NCI-H1436 treated with DMSO at 0.1 percent for 48 hours (cell line): ENCODE measurements around the gene RTN4RL2.

Source experiments
- DNase-seq: peaks from one replicate; lab custom pipeline; 2025; lab: John Stamatoyannopoulos, UW

RTN4RL2 gene

DNA sequence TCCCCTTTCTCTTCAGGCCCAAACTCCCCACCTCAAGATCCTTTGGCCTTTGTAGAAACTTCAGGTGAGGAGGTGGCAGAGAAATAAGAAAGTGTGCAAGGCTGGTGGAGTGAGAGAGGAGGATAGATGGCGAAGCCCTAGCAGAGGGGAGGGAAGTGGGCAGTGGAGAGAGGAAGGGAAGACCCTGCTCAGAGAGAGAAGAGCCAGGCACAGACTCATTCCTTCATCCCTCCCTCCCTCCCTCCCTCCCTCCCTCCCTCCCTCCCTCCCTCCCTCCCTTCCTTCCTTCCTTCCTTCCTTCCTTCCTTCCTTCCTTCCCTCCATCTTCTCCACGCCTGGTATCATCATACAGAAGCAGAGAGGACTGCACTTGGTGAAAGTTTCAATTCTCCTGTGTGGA, 21.0 kb downstream of the RTN4RL2 start:
- DNase-seq: no peak

DNA sequence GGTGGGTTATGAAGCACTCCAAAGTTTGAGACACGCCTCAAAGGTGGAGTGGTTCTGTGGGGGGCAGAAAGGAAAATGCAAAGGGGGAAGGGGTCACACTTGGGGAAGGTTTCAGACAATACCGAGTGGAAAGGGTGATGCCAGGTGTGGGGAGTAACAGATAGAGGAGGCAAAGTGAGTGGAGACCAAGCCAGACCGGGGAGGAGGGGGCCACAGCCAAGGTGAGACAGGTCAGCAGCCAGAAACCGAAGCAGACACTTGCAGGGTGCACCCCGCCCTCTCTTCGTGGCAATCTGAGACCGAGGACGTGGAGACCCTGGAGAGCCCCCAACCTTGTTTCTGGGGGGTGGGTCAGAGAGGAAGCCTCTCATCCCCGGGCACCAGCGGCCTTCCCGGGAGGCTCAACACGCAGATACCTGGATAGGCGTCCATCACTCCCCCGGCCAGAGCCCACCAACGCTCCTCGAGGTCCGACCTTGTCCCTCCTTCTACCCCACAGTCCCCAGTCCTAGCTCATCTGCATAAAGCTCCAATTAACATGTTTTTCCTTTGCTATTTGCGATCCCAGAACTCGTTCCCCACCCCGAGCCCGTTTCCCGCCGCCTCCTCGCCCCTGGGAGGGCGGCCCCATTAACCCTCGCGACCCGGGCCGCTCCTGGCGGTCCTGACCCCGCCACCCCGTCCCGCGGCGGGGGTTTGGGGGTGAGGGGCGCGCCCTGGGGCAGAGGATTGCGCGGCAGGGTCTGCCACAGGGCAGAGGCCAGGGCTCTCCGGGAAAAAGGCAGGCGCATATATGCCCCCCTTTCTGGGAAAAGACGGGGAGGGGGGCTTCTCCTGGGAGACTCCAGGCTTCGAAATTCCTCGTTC, 21.8 kb downstream of the RTN4RL2 start:
- DNase-seq: no peak

DNA sequence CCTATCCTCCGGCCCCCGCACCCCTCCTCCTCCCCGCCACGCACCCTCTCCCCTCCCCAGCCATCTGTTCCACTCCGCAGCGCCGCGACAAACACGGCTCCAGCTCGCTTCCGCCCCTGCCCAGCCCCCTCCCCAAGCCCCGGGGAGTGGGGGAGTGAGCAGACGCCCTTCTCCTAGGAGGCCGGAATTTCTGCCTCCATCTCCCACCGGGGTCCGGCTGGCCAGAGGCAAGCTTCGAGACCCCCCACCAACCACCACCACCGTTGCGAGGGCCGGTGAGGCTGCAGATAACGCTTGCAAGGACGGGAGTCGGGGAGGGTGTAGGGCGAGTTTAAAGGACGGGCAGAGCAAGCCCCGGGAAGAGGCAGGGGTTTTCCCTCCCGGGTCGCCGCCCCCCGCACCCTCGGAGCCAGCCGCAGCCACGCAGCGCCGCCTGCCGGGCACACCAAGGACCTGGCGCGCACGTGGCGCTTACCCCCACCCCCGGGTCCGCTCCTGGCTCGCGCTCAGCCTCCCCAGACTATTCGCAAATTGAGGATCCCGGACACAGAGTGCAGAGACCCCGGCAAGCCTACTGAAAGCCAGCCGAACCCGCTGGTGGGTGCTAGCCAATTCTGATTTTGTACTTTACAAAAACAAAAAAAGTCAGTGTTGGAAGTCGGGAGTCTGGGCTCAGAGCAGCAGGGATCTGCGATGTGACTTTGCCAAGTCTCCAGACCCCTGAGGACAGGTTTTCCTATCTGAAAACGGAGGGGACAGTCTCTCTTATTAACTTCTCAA, 22.6 kb downstream of the RTN4RL2 start:
- DNase-seq: no peak

DNA sequence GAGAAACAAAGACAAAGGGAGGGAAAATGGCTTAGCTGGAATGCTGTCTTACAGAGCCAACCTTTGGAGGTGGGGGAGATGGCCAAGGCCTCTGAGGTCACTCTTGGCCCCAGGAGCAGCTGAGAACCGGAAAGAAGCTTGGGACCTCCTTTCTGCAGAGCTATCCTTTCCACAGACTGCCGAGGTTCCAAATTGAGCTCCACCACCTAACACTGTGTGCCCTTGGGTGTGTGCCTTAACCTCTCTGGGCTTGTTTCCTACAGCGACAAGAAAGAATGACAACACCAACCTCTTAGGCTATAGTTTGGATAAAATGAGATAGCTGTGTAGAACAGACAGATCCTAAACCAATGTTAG, 23.2 kb downstream of the RTN4RL2 start:
- DNase-seq: no peak

DNA sequence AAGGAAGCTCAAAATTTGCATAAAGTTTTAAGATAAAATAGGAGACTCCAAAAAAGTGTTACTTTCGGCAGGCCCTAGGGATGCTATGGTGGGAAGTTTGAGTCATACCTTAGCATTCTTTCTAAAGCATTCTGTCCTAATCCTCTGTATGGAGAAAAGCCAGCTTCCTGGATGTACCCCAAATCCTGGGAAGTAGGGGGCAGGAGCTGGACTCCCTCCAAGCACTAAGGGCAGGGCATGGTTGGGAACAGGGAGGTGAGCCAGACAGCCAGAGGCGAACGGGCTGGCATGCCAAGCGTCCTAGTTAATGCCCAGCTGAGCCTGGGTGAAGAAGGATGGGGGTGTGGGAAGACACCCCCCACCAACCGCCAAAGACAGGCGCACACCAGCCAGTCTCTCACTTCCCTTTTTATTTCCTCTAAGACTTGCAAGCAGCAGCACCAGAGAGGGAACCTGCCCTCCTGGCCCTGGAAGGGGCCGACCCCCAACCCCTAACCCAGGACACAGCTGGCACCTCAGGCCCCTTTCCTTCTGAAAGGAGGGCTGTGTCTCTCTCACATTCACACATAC, 23.9 kb downstream of the RTN4RL2 start:
- DNase-seq: no peak

DNA sequence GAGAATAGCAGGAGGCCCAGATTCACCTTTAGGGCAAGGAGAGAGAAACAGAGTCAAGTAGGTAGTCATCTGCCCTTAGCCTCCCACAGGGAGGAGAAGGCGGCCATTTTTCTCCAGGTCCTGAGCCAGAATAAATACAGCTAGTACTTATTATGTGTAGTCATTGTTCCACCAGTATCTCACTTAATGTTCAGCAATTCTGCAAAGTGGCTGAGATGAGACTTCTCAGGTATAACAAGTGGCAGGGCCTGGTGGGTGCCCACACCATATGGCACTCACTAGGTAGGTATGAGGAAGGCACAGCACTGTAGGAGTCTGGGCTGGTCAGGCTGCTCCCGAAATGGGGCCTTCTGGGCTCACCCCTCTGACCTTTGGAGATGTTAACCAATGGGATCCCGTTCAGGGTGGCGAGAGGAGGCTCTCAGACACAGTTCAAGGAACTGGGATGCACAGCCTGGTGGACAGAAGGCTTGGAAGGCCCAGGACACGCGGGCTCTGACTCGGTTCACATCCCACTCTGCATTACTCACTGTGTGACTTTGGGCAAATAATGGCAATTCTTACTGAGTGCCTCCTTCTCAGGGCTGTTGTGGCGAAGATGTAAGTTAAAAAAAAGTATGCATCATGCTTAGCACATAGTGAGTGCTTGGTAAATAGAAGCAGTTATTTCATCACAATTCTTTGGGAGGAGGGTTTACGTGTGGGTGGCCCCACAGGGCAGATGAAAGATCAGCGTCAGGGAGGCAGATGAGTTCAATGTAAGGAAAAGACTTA, 25.1 kb downstream of the RTN4RL2 start:
- no peak for DNase-seq

DNA sequence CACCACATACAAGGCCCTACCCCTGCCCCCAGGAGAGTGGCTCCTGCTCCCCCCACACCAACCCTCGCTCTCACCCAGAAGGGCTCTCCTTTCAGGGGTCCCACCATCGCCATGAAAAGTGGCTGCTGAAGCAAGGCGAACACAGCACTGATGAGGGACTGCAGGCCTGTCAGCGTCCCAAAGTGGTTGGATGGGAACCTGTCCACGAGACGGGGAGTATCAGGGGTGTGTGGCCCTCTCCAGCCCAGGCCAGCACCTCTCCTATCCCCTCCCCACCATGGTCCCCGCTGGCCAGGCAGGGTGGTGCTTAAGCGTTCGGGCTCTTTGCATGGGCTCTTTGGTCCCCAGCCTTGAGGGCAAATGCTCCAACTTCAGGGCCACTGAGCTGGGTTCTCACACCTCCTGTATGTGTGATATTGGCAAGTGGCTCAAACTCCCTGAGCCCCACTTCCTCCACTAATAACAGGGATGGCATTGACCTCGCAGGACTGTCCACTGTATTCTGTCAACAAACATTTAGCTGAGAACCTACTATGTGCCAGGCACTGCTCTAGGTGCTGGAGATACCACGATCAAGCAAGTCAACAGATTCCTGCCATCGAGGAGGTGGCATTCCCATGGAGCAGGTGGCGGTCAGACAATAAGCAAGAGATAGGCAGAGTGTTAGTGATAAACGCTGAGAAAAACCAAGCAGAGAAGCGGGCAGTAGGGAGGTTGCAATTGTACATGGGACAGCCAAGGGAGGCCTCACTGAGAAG, 26.9 kb downstream of the RTN4RL2 start:
- no peak for DNase-seq

DNA sequence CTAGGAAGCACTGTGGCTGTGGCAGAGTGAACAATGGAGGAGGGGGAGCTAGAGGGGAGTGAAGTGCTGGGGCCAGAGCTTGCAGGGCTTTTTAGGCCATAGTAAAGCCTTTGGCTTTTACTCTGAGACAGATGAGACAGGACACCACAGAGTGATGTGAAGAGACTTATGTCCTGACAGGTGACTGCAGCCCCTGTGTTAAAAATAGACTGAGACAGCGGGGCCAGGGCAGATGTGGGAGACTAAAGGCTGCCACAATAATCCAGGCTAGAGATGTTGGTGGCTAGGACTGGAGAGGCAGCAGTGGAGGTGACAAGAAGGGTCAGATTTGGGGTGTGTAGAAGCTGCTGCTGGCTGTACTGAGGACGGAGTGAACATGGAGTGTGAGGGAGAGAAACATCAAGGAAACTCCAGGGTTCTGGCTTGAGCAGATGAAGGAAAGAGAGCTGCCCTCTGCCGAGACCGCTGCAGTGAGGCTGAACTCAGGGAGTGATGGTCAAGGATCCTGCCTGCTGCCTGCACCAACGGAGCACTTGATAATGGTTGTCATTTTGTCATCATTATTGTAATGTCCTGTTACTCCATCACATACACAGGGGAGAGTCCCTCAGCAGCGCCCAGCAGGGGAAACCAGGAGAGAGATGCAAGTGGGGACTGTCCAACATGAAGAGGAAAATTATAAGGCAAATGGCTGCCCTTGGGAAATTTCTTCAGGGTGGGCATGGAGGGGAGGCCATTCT, 27.8 kb downstream of the RTN4RL2 start:
- no peak for DNase-seq

DNA sequence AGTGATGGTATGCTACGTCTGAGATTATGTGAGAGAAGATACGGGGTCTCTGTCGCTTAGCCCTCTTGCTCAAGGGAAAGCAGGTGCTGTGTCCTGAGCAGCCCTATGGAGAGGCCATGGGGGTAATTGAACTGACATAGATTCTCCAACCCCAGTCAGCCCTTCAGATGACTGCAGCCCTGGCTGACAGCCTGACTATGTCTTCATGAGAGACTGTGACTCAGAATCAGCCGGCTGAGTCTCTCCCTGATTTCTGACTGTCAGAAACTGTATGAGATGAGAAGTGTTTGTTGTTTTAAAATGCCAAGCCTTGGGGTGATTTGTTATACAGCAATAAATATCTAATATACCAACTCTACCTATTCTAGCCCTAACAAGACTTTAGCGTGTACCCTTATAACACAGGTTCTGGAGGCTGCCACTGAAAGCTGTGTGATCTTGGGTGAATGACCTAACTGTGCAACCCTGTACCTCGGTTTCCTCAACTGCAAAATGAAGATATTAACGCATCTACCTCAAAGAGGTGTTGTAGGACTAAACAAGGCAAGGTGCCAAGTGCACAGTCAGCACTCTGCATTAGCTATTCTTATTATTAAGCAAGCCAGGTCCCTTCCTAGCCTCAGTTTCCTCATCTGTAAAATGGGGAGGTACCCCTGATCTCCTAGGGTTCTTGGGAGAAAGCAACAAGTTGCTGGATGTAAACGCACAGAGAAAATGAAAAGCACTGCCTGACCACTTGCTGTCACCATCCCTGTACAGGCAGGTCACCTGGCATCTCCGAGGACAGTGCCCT, 30.3 kb downstream of the RTN4RL2 start:
- no peak for DNase-seq

DNA sequence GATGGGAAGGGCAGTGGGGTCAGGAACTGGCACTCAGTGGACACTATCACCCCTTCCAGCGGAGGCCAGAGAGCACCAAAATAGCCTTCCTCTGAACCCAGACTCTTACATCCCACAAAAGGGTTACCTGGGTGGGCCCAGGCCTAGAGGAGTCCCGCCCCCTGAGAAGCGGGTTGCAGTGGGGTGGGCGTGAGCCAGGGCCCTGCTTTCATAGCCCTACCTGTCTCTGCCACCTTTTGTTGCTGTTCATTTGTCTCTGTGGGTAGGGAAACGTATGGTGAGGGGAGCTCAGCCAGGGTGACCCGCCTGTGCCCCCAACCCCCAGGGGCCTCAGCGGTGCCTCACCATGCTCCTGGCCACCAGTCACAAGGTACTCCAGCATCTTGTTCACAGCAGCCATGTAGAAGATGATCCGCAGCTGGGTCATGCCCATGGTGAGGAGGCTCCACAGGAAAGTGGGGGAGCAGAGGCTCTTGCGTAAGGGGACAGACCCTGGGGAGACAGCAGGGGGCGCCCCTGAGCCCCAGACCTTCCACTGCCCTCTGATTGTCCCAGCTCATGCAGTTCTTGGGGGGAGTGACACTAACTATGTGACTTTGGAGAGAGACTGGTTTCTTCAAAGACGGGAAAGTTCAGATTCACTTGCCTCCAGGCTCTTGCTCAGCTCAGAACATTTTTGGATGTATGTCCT, 31.2 kb downstream of the RTN4RL2 start:
- no peak for DNase-seq

DNA sequence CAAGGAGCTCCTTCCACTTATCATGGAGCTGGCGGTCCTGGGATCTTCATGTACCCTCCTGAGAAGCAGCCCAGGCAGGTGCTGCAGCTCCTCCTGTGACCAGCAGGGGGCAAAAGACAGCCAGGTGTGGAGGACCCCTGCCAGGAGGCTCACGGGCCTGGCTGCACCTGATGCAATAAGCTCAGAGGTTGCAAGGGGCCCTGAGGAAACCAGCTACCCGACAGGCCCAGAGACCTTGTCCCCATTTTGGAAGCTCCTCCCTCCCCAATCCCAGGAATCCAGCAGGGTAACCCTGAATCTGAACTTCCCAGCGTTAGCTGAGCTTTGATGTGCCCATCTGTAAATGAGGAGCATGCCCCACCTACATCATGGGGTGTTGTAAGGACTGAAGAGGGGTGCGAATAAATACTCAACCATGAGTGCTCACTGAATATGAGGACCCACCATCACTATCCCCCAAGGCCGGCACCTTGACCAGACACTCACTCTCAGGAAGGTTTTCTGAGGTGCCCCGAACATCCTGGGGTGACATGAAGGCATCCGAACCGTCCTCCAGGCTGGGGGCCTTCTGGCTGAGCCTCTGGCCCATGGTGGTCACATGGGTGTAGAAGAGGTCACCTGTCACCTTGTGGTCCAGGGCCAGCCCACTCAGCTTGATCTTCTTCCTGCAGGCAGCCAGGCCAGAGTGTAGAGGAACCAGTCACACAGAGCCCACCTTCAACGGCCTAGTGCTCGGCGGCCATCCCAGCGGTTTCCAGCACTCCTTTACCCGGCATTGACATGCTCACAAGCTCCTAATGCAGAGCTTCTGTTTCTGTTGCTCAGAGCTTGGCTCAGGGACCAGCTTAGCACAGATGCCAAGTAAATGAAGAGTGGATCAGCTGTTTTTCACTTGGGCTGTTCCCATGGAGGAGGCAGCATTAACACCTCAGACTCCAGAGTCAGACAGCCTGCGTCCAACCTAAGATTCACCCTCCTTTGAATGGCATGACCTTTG, 33.5 kb downstream of the RTN4RL2 start:
- DNase-seq: no peak

DNA sequence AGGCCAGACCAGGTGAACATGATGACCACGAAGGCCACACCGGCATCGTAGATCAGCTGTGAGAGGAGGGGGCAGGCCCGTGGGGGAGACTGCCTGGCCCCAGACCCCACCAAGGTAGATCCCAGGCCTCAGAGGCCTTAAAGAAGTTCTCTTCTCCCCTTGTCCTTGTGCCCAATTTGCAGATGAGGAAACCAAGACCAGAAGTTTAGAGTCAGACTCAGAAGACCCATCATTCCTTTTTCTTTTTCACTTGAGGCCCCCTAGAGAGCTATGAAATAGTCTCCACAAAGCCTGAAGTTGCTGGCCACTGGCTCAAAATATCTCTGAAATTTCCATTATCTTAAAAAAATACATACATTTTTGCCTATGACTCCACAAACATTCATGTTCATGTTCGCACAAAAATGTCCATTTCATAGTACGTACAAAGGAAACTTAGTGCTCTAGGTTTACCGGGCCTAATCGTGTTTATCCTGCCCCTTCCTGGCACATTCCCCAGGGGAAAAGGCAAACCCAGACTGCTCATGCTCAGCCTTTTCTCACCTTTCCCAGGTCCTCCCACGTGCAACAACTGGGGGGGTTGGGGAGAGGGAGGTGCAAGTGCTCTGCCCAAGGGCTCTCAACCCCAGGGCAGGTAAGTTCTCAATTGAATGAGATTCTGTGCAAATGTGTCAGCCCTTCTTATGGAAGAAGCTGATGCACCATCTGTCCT, 35.9 kb downstream of the RTN4RL2 start:
- no peak for DNase-seq

DNA sequence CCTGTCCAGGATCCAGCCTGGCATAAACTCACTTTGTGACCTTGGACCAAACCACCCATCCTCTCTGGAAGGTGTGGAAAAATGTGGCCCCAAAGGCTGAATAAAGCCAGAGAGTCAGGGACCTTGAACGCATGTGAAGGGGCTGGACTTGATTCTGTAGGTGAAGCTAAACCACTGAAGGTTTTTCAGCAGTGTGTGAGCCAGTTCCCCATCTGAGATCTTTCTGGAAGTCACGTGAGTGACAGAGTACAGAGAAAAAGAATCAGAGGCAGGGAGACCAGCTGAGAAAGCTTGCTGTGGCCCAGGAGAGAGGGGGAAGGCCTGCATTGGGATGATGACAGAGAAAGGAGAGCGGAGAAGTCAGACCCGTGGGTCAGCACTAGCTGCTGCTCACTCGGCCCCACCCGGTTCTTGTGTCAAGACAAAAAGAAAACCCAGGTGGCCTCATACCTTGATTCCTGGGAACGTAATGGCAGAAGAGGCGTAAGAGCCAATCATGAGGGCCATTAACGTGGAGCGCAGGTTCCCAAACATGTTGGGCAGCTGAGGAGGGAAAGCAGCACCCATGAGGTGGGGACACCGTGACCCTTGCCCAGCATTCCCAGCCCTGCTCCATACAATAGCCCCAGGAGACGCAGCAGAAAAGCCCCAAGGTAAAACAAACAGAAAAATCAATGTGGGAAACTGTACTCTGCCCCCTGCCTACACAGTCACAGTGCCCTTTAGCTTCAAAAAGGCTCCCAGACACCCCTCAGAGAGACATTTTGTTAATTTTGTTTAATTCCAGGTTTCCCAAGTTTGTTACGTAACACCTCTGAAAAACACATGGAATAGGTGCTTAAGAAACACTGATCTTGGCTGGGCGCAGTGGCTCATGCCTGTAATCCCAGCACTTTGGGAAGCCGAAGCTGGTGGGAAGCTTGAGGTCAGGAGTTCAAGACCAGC, 37.2 kb downstream of the RTN4RL2 start:
- no peak for DNase-seq

DNA sequence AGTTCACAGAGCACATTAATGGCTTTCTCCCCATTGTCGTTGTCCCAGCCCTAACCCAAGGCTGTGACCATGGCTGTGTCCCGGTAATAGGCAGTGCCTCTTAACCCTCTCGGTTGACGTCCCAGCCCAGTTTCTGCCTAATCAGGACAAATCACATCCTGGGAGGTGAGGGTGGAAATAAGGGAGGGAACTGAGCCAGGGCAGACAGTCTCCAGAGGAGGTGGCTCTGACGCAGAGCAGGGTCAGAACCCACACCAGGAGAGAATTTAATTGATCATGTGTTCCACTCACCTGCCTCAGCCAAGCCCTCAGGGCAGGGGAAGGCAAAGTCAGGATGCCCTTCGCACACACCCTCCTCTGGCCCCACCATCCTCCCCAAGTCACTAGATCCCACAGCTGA, 38.2 kb downstream of the RTN4RL2 start:
- no peak for DNase-seq

DNA sequence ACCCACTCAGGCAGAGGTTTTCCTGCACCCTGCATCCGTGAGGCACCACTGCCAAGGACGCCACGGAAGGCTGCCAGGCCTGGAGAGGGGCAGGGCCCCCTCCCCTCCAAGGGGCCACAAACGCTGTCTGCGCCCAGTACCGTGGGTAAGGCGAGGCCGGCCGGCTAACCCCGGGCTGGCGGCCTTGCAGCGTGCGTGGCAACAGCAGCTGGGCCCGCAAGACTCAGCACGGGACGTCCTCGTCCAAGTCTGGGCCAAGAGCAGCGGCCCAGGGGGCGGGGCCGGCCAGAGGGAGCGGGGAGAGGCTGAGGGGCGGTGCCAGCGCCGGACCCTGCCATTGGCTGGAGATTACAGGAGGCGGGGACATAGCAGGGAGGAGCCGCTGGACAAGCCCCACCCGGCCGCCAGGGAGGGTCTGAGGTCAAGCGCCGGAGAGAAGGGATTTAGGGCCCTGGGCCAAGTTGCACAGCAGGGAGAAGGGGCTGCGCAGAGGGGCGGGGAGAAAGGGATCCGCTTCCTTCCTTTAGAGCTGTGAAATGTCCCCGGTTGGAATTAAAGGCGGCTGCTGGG, 39.2 kb downstream of the RTN4RL2 start:
- no peak for DNase-seq

DNA sequence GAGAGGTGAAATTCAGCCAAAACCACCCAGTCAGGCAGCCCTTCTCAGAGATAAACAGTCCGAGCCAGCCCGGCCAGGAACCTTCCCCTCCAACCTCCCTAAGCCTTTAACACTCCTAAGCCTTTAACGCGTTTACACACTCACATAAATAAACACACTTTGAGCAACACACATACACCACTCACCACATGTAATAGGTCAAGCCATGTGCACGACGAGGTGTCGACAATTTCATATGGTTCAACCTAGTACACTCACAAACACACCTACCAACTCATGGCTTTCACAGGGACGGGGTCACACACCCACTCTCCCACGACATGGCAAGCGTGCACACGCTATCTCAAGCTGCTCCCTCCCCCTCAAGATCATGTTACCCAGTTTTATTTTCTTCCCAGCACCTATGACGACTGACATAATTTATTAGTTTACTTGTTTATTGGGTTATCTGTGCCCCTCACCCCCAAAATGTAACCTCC, 39.7 kb downstream of the RTN4RL2 start:
- DNase-seq: no peak
